Pancreas (tissue), 10 donors: Measurements from ENCODE around the gene TLE2. TPM values are rescaled to one million over a fixed set of nuclear protein-coding genes. Genes with fewer than 3 reads are reported as not detected.
A peak's percentile ranks its signal among the peaks of the same experiment; 100 is the strongest.

Experiments used
- ATAC-seq, 4 donors: fragments of 200-7000 bp; cut with Tn5 transposase; one replicate each; pipeline versions ENCODE4 v1.8.0 to v1.9.1; 2020; ENCODE audit warnings: mild to moderate bottlenecking in 4 of 4, moderate library complexity in 4 of 4
- DNase-seq, 6 donors: peaks; one replicate each; pipeline ENCODE4 v3.0.0-alpha.2; 2020
- FAIRE-seq: peaks from 2 replicates; lab custom pipeline; 2012; peaks lifted over from hg19 to GRCh38; lab: Jason Lieb, UNC
- H3K27ac ChIP-seq, 4 donors: fragments of 200-600 bp; sonication (generic); 1 replicate in 3 of 4; 2 replicates in 1 of 4; pipeline versions ENCODE4 v1.5.0 to v1.8.0; 2020
- H3K27me3 ChIP-seq, 4 donors: fragments of 200-600 bp; one replicate each; pipeline ENCODE4 v1.8.0; 2021
- H3K36me3 ChIP-seq, 3 donors: fragments of 200-600 bp; sonication (generic) in 1 of 3; one replicate each; pipeline versions ENCODE4 v1.5.0 to v1.8.0; 2020 to 2021
- H3K4me1 ChIP-seq, 3 donors: fragments of 200-600 bp; one replicate each; pipeline ENCODE4 v1.8.0; 2021
- H3K4me3 ChIP-seq, 4 donors: fragments of 200-600 bp; sonication (generic) in 2 of 4; one replicate each; pipeline versions ENCODE4 v1.5.0 to v1.8.0; 2020 to 2021
- H3K9me3 ChIP-seq, 4 donors: fragments of 200-600 bp; one replicate each; pipeline ENCODE4 v1.8.0; 2021
- WGBS, 2 donors: extraction: QIAGEN DNeasy Blood & Tissue Kit; methylation state at CpG; one replicate each; pipeline ENCODE4 v1.1.7; 2013; 5-methylcytosine and 5-hydroxymethylcytosine counted together
- intact Hi-C, 3 donors: fragments of 100-400 bp; cut with DNase I; formaldehyde crosslinking; loops; one replicate each; pipeline versions ENCODE4 v1.11.1 to v1.14.2; 2022
- polyA plus RNA-seq, 2 donors: library from polyadenylated mRNA; stranded (reverse); fragments of 200-250 nt; gene quantifications; one replicate each; pipeline ENCODE4 v1.2.3, GENCODE V29; 2013
- total RNA-seq, 6 donors: library from RNA; stranded (reverse); fragmentation: NEBNext Ultra II Directional in 4 of 6; extraction: Animal tissue kit (Norgen Biotek cat#: 25700) in 4 of 6; gene quantifications; one replicate each; pipeline versions ENCODE4 v1.2.1 to v1.2.4, GENCODE V29; 2021 to 2023
- TF ChIP-seq, protein P1 (sequence below), 4 donors: fragments of 200-600 bp; sonication (generic) in 3 of 4; IDR thresholded peaks; one replicate each; pipeline versions ENCODE4 v1.5.0 to v1.8.0; 2021; ENCODE audit warnings: antibody characterized with exemption in 4 of 4
- donor health status: healthy with polysubstance abuse.
- donor health status: DM: no; HTN: no; CAD: no; lungs with moderate emphysema.
- donor health status: DM: no; HTN: no; CAD: no.
- donor health status: control.
- donor health status: control.
- donor health status: Bipolar disorder and iron deficiency.
- donor health status: DM: yes; HTN: yes; CAD: no.
- donor health status: DM: no; HTN: no; CAD: no.
- donor health status: DM: no; HTN: no; CAD: no.
- donor health status: DM: yes; HTN: yes; CAD: no.

TLE2 gene
- total and polyA plus RNA-seq, 8 donors, result 16.4 to 81.9 (median 23.3) TPM

DNA sequence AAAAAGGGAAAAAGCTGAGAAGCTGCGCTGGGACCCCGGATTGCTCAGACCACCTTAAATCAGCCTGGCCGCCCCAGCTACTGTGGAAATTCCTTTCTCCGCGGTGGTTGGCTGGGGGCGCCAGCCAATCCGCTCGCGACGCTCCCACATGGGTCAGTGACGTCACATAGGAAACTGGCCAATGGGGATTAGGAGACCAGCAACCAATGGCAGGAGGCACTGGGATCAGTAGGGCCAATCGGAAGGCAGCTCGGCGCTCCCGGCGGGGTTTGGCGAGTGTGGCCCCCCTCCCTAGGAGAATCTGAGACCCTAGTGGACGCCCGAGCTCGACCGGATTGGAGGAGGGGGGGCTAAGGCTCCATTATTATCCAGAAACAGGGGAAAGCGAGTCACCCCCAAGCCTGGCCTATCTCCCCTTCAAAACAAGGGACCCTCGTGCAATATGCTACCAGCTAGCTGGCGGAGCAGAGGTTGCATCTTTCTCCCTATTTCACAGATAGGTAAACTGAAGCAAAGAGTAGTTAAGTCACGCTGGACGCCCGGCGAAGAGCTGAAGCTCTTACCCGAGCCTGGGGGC, 6.5 kb upstream of the TLE2 start:
- H3K27me3 ChIP-seq, result no peaks in the 10 kb centered on the region
- WGBS, 2 donors, result 0 to 1% methylated on average over 29 of the region's 29 CpGs
- peak; percentile 97 for FAIRE-seq
- ATAC-seq, result peak; percentile 88 to 94 (median 90)
- H3K36me3 ChIP-seq, result no peaks in the 10 kb centered on the region
- intact Hi-C loops, result no loop called here
- peak overlapping the region; percentile 12 to 47 (median 30) for H3K4me3 ChIP-seq
- H3K9me3 ChIP-seq, result no peaks in the 10 kb centered on the region
- H3K27ac ChIP-seq, result peak overlapping the region; percentile 53 to 90 (median 80)
- DNase-seq, result peak; percentile 93 to 99 (median 98)
- H3K4me1 ChIP-seq, result peaks cover 0 to 8% (median 0%) of the 10 kb centered on the region in 3 donors
- TF ChIP-seq, protein P1, sequence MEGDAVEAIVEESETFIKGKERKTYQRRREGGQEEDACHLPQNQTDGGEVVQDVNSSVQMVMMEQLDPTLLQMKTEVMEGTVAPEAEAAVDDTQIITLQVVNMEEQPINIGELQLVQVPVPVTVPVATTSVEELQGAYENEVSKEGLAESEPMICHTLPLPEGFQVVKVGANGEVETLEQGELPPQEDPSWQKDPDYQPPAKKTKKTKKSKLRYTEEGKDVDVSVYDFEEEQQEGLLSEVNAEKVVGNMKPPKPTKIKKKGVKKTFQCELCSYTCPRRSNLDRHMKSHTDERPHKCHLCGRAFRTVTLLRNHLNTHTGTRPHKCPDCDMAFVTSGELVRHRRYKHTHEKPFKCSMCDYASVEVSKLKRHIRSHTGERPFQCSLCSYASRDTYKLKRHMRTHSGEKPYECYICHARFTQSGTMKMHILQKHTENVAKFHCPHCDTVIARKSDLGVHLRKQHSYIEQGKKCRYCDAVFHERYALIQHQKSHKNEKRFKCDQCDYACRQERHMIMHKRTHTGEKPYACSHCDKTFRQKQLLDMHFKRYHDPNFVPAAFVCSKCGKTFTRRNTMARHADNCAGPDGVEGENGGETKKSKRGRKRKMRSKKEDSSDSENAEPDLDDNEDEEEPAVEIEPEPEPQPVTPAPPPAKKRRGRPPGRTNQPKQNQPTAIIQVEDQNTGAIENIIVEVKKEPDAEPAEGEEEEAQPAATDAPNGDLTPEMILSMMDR (IDR thresholded peaks at IDR 0.05), result no peak

DNA sequence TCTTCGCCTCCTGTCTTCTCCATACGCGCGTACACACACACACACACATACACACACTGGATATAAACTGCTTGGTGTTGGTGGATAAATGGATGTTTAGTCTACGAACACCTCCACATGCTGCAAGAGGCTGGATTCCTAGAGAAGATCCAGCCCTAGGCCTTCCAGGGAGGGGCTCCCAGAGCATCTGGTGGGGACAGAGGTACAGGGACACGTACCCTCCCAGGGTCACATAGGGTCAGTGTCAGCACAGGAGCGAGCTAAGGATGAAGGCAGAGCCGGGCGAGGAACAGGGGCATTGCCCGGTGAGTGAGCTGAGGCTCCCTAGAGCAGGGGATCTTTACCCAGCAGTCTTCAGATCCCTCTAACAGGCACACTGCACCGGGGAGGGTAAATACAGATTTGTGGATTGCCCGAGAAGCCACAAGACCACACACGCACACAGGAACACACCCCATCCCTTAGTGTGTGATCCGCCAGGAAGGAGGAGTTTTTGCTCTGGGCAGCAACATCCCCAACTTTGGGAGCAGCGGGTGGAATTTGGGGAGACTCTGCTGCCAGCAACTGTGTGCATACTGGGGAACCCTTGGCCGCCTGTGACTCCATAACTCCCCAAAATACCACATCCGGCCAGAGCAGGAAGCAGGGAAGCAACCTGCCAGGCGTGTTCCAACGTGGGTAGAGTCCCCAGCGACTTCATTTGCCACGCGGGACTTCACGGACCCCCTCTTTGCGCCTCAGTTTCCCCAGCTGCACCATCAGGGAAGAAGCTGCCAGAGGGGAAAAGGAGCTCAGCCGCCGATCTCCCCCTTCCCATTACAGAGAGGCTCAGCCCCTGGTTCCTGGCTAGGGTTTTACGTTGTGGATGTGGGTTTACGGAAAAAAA, 5.8 kb upstream of the TLE2 start:
- Histone ChIP-seq H3K9me3 (no peaks in the 10 kb centered on the region), H3K36me3 (no peaks in the 10 kb centered on the region), H3K27me3 (no peaks in the 10 kb centered on the region), H3K4me3 (peak overlapping the region in 3 of 4 donors; percentile 12 to 47 (median 43)), H3K4me1 (peaks cover 0 to 8% (median 0%) of the 10 kb centered on the region in 3 donors), H3K27ac (peak overlapping the region; percentile 53 to 90 (median 80))
- WGBS, 2 donors, result 4 to 8% methylated on average over 27 to 28 of the region's 28 CpGs
- TF ChIP-seq, protein P1 (IDR thresholded peaks at IDR 0.05), result no peak
- DNase-seq (peak in 2 of 6 donors; percentile 37 to 44), ATAC-seq (peak in 2 of 4 donors; percentile 7 to 9), FAIRE-seq (no peak)
- intact Hi-C loops, result no loop called here

DNA sequence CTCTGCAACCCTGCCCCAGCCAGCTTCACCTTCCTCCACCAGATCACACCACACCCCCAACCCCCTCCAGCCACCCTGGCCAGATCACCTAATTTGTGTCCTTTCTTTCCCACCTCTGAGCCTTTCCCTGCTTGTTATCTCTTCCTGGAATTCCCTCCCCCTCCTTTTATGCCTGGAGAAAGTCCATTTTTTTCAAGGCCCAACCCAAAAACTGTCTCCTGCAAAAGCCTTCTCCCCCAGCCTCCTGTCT, 5.3 kb upstream of the TLE2 start:
- intact Hi-C loops, result no loop called here
- Histone ChIP-seq H3K27me3 (no peaks in the 10 kb centered on the region), H3K4me3 (no peak overlapping the region), H3K27ac (peak overlapping the region in 3 of 4 donors; percentile 53 to 90 (median 87)), H3K9me3 (no peaks in the 10 kb centered on the region), H3K4me1 (peaks cover 0 to 12% (median 0%) of the 10 kb centered on the region in 3 donors), H3K36me3 (no peaks in the 10 kb centered on the region)
- ATAC-seq, result no peak
- DNase-seq, result no peak
- FAIRE-seq, result no peak
- TF ChIP-seq, protein P1 (IDR thresholded peaks at IDR 0.05), result no peak

DNA sequence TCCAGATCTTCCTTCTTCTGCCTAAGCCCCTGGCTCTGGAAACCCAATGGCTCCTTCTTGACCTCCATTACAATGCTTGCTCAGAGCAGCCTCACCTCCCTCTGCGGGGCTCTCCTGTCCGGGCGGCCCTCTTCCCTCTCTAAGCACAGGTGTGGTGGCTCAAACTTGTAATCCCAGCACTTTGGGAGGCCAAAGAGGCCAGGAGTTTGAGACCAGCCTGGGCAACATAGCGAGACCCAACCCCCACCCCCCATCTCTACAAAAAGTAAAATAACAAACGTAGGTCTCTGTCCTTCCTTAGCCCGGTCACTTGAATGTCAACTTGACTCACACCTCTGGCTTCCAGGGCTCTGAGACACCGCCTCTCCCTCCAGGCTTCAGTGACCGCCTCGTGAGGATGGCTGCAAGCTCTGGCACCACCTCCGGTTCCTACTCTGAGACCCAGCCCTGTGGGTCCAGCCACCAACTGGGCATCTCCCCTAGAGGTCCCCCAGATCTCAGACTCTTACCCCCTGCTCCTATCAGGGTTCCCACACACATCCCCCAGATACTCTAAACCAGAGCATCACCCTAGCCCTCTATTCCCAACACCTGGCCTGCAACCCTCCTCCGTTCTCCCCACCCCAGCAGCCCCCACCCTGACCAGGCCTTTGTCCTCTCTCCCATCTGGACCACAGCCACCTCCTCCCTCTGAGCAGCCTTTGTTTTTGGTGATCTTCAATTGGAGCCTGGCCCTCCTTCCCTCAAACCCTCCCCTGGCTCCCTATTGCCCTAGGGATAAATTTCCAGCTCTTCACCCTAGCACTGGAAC, 4.7 kb upstream of the TLE2 start:
- H3K9me3 ChIP-seq, result no peaks in the 10 kb centered on the region
- TF ChIP-seq, protein P1 (IDR thresholded peaks at IDR 0.05), result no peak
- H3K27me3 ChIP-seq, result no peaks in the 10 kb centered on the region
- FAIRE-seq, result no peak
- no peaks in the 10 kb centered on the region for H3K36me3 ChIP-seq
- no peak for ATAC-seq
- H3K27ac ChIP-seq, result peak overlapping the region in 2 of 4 donors; percentile 87 to 90
- 82 to 87% methylated on average over 10 to 11 of the region's 11 CpGs for WGBS, 2 donors
- intact Hi-C loops, result no loop called here
- H3K4me1 ChIP-seq, result peaks cover 0 to 12% (median 0%) of the 10 kb centered on the region in 3 donors
- H3K4me3 ChIP-seq, result no peak overlapping the region
- peak in 1 of 6 donors; percentile 39 for DNase-seq
